ENCODE data around the gene BCDIN3D.

DNA sequence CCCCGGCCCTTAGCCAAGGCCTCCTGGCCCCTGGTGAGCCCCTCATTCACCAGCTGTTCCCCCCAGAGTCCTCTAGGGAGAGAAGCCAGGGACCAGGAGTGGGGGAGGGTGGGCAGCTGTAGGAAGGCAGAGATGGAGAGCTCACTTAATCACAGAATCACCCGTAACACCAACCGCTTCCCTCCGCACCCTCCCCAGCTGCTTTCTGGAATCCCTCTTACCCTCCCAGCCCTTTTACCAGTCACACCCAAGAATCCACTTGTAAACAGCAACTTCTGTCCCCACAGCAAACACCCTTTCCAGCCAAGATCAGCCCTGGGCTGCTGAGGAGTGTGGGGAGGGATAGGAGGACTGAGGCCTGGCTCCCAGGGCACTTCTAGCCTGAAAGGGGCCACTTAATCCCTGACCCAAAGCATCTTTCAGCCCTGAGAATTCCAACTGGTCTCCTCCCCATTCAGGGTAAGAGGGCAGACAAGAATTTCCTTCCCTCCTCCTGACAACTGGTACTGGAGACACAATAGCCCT, 33.5 kb downstream of the BCDIN3D start:
- TF ChIP-seq EZH2phosphoT487 (IDR thresholded peaks at IDR 0.05; ENCODE audit: insufficient read depth, low read depth) (no peak), EZH2 (IDR thresholded peaks at IDR 0.05; ENCODE audit: insufficient read depth, poor library complexity, severe bottlenecking) (no peak)

Measured in GM23248 (cell line).